HepG2 (cell line): ENCODE data around the gene ST6GALNAC2. TPM values are rescaled to one million over a fixed set of nuclear protein-coding genes. Genes with fewer than 3 reads are reported as not detected.
A peak's percentile ranks its signal among the peaks of the same experiment; 100 is the strongest.

Experiments
- JUNB ChIP-seq: sonication (generic); formaldehyde crosslinking; IDR thresholded peaks from 2 replicates; pipeline ENCODE4 v1.8.0; 2022; ENCODE audit warnings: missing genetic modification reagents, mild to moderate bottlenecking, borderline replicate concordance
- PRDM4 ChIP-seq: sonication (generic); formaldehyde crosslinking; IDR thresholded peaks from 2 replicates; pipeline ENCODE4 v1.9.0; 2021; ENCODE audit warnings: missing genetic modification reagents, borderline replicate concordance
- REST ChIP-seq, 2 experiments: IDR thresholded peaks; 2 replicates each; pipeline ENCODE4 v1.6.1; 2011 to 2012; ENCODE audit warnings: low read length in 2 of 2, borderline replicate concordance in 1 of 2, low read depth in 1 of 2, mild to moderate bottlenecking in 1 of 2, moderate library complexity in 1 of 2
- SATB2 ChIP-seq: sonication (generic); formaldehyde crosslinking; IDR thresholded peaks from 2 replicates; pipeline ENCODE4 v1.5.0; 2020; ENCODE audit warnings: missing genetic modification reagents
- SIN3A ChIP-seq: IDR thresholded peaks from 2 replicates; pipeline ENCODE4 v1.6.1; 2011; ENCODE audit warnings: low read depth, mild to moderate bottlenecking, control low read depth, low read length, borderline replicate concordance
- SMYD3 ChIP-seq: sonication (generic); formaldehyde crosslinking; IDR thresholded peaks from 2 replicates; pipeline ENCODE4 v1.8.1; 2023; ENCODE audit warnings: mild to moderate bottlenecking, missing genetic modification reagents
- SNAI1 ChIP-seq: sonication (generic); formaldehyde crosslinking; IDR thresholded peaks from 2 replicates; pipeline ENCODE4 v1.5.0; 2020; ENCODE audit warnings: mild to moderate bottlenecking, missing genetic modification reagents, borderline replicate concordance
- SOX13 ChIP-seq, 3 experiments: fragments of 450-650 bp in 1 of 3; sonication (generic) in 1 of 3; formaldehyde crosslinking in 1 of 3; IDR thresholded peaks in 2 of 3; conservative IDR thresholded peaks in 1 of 3; 2 replicates each; pipeline versions ENCODE4 v1.5.0 to v1.6.1; 2016 to 2020; ENCODE audit warnings: antibody characterized with exemption in 1 of 3, mild to moderate bottlenecking in 1 of 3, missing compliant biosample characterization in 1 of 3, missing genetic modification reagents in 1 of 3, moderate library complexity in 1 of 3
- SP2 ChIP-seq: sonication (generic); formaldehyde crosslinking; IDR thresholded peaks from 2 replicates; pipeline ENCODE4 v1.5.1; 2020; ENCODE audit warnings: mild to moderate bottlenecking, missing genetic modification reagents
- TFDP2 ChIP-seq: sonication (generic); formaldehyde crosslinking; IDR thresholded peaks from 2 replicates; pipeline ENCODE4 v1.4.0; 2020; ENCODE audit warnings: missing genetic modification reagents
- ZBTB33 ChIP-seq: sonication (generic); formaldehyde crosslinking; IDR thresholded peaks from 2 replicates; pipeline ENCODE4 v1.4.0; 2020; ENCODE audit warnings: missing genetic modification reagents
- ZNF18 ChIP-seq: sonication (generic); formaldehyde crosslinking; IDR thresholded peaks from 2 replicates; pipeline ENCODE4 v1.8.0; 2022; ENCODE audit warnings: mild to moderate bottlenecking, missing genetic modification reagents; ENCODE audit not compliant: insufficient replicate concordance
- ZNF431 ChIP-seq: sonication (generic); formaldehyde crosslinking; IDR thresholded peaks from 2 replicates; pipeline ENCODE4 v1.9.0; 2022; ENCODE audit warnings: missing genetic modification reagents, low read depth, mild to moderate bottlenecking, borderline replicate concordance
- ZNF597 ChIP-seq: sonication (generic); formaldehyde crosslinking; IDR thresholded peaks from 2 replicates; pipeline ENCODE4 v1.5.0; 2020; ENCODE audit warnings: missing genetic modification reagents
- ZNF605 ChIP-seq: sonication (generic); formaldehyde crosslinking; IDR thresholded peaks from 2 replicates; pipeline ENCODE4 v1.8.0; 2022; ENCODE audit warnings: mild to moderate bottlenecking, missing genetic modification reagents
- polyA plus RNA-seq, 8 experiments: library from polyadenylated mRNA; depleted of rRNA in 3 of 8; stranded (reverse) in 7 of 8; unstranded in 1 of 8; fragments of >200 nt; fragmentation: Illumina TruSeq in 4 of 8; extraction: Trizol in 4 of 8; gene quantifications; 2 replicates each; pipeline versions ENCODE4 v1.2.1 to v1.2.3, GENCODE V29; 2011 to 2016; ENCODE audit warnings: low read depth in 4 of 8, missing spikeins in 1 of 8, mixed read lengths in 1 of 8; ENCODE audit not compliant: insufficient read depth in 1 of 8
- total RNA-seq, 5 experiments: library from RNA; depleted of rRNA; stranded (reverse); fragments of >200 nt; fragmentation: Illumina TruSeq; extraction: Trizol; gene quantifications; 2 replicates each; pipeline ENCODE4 v1.2.3, GENCODE V29; 2016; ENCODE audit warnings: low read depth in 1 of 5

ST6GALNAC2 gene
- total and polyA plus RNA-seq, 2 of the 13 experiments (the other 11 are each of a cell fraction or from before 2014, with no cell fraction given) = 0.12 to 0.49 TPM

- no peak for TF ChIP-seq SMYD3 (CRISPR knock-in tag)
- peak; percentile 58 for TF ChIP-seq ZNF18
- TF ChIP-seq PRDM4 (CRISPR knock-in tag) = no peak
- peak; percentile 41; the same call in 1 of the 2 replicates for TF ChIP-seq TFDP2 (CRISPR knock-in tag)
- no peak; the same call in 1 of the 2 replicates for TF ChIP-seq ZBTB33
- TF ChIP-seq ZNF597 (CRISPR knock-in tag) = no peak
- TF ChIP-seq SIN3A = no peak
- TF ChIP-seq SNAI1 (CRISPR knock-in tag) = no peak
- TF ChIP-seq ZNF605 (CRISPR knock-in tag) = peak; percentile 83
- no peak for TF ChIP-seq JUNB (CRISPR knock-in tag)
- TF ChIP-seq SATB2 = no peak
- TF ChIP-seq ZNF431 (CRISPR knock-in tag) = no peak
- no peak for TF ChIP-seq SP2 (CRISPR knock-in tag)
- no peak for TF ChIP-seq REST (IDR thresholded peaks at IDR 0.05; ENCODE audit: borderline replicate concordance in 1 of 2, low read depth in 1 of 2, low read length in 2 of 2)
- TF ChIP-seq SOX13 (IDR thresholded peaks at IDR 0.05) = no peak
- no peak for TF ChIP-seq SOX13 (CRISPR knock-in tag; conservative IDR thresholded peaks at IDR 0.05 in 1 of 2, IDR thresholded peaks at IDR 0.05 in 1 of 2)
Measured at GRCh38 chr17:76527430-76528111, 58.1 kb downstream of the ST6GALNAC2 start (continued).
